GM19193 (cell line): ENCODE measurements around the gene UTS2B.

Experiments
- POLR2A ChIP-seq: IDR thresholded peaks from 4 replicates; pipeline ENCODE4 v1.6.1; 2011; ENCODE audit not compliant: insufficient read depth, insufficient read length; ENCODE audit errors: extremely low read depth

Gene UTS2B

DNA sequence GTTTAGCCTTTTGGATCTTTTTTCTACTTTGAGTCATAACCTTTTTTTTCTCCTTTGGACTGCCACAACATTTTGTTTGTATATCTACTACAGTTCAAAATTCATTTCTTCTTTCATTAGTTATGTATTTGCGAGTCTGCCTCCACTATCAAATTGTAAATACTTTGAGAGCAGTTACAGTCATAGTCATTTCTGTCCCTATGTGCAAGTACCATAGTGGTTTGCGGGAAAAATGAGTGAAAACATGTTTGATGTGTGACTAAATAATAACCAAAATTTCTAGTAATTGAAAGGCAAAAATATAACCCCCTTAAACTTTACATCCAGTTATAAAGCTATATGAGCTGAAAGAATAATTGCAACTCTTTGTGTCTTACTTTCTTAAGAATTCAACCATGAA is 46.9 kb downstream of the UTS2B start:
- no peak for TF ChIP-seq POLR2A

DNA sequence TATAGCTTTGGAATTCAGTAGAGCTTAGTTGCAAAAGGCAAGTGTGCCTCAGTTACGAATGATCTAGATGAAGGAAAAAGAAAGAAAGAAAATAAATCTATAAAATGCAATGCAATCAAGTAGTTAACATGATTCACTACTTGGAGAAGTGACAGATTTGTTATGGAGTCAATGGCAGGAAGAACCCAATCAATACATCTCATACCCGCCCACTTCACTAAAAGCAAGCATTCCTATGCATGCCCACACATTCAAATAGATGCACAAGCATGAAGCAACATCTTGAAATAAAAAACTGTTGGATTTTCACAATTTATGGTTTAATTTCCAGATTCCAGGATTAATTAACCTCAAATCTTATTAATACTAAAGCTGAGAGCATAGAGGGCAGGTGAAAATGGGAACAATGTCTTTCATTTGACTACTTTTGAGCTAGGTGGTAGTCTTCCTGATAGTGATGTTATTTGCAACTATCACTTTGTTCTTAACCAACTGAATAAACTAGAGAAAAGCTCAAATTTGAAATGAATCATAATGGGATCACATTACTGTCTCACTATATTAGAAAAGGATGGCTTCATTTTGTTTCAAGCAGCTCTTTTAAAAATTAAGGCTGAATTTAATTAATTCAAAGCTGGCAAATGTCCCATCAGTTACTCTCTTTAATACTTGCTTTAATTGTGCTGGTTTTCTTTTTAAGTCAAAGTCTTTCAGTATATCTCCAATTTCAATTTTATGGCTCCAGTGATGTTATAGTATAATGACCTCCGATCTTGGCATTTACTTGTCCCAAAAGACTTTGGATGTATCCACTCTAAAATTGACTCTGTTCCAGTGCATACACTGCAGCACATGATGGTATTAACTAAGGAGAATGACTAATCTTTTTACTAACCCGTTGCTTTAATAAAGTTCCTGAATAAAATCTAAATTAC is 47.8 kb downstream of the UTS2B start:
- TF ChIP-seq POLR2A: no peak

DNA sequence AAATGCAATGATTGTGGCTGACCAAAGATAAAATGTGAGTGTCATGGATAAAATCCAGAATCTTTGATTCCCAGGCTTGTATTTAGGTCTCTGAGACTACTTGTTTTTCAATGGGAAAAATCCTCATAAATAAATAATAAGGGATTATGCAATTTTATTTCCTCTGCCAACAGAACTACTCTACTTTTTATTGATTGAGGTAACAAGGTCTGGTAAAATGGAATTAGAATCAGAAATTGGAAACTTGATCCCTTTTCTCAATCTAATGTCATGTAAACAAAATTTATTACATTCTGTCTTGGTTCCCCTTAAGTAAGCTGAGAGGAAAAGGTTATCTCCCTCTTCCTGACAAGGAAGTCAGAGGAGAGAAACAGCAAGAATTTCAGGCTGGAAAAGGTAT is 49.4 kb downstream of the UTS2B start:
- TF ChIP-seq POLR2A: no peak

DNA sequence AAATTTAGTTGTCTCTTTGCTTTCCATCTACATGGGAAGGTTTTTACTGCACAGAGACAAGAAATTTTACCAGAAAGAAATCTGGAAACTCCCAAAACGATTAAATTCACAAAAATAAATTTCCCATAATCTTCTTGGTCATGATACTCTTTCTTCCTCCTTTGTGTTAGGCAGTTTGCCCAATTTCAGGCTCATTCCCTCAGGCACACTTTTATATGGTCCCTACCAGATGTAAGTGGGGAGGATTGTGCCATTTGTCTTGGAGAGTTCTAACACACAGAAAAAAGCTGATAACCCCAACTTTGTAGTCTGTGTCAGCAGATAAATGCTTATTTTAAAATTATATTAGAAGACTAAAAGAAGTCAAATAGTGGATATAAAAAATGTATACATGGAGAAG is 50.2 kb downstream of the UTS2B start:
- no peak for TF ChIP-seq POLR2A

DNA sequence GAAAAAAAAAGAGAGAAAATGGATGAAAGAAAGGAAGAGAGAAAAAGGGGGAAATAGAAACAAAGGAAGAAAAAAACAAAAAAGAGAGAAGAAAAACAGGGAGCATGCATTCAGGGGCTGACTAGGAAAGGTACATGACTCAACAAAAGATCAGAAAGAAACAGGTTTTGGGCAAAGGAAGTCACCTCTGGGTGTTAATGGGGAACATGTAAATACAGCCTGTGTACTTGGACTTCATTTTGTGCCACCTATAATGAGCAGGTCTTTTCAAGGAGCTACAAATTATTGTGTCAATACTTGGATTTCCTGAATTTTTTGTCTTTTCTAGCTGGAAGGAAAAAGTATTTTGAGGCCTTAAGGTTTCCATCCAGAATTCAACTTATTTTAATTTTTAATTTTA is 54.6 kb downstream of the UTS2B start:
- no peak for TF ChIP-seq POLR2A

DNA sequence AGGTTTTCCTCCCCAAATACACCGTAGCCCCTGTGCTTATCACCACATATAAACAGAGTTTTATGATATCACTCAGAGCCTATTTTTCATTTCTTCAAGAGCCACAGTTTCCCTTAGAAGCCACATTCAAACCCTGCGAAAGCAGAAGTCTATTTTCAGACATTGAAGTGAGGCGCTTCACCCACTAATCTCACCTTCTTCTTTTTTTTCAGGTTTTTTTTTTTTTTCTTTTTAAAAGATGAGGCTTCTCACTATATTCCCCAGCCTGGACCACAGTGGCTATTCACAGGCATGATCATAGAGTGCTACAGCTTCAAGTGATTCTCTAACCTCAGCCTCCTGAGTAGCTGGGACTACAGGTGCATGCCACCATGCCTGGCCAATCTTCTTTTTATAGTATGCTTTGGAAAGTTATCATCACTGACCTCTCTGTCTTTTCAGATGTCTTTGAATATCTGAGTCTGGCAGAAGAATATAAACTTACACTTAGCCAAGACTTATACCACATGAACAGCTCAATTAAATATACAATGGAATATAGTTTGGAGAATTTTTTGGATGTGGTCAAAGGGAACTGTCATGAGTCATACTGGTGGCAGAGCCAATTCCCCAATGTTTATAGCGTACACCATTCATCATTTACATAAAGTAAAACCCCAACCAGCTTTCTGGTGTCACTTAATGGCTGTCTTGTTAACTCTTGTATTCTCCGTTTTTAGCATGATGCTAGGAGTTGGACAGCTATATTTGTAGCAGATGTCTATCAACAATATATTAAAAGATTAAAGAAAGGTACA is 60.8 kb downstream of the UTS2B start:
- TF ChIP-seq POLR2A: no peak

DNA sequence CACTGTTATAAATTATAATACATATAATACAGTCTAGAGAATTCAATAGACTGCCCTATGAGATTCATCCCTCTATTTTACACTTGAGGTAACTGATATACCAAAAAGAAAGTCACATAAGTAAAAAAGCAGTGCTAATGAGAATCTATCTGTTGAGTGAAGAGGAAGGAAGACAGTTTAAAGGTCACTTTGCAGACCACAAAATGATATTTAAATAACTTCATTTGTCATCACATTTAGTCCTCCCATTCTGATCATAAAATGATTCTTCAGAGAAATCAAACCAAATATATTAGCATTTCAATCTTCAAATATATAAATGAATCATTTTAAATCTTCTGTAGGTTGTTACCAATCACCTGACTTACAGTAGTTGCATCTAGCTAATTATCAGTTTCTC is 61.6 kb downstream of the UTS2B start:
- no peak for TF ChIP-seq POLR2A

DNA sequence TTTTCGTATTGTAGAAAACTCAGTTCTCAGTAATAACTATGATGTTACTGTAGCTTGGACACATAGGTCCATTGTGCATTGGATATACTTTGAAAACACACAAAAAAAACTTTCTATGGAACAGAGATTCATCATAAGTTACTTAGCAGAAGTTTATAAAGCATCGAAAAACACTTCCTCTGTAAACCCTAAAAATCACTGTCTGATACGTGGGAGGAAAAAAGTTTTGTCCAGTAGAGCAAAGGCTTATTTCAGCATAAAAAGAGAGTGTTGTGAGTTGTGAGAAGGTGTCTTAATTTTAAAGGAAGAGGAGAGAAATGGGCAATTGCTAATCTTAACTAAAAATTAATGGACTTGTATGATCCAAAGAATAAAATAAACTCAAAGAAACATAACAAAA is 66.5 kb downstream of the UTS2B start:
- no peak for TF ChIP-seq POLR2A

DNA sequence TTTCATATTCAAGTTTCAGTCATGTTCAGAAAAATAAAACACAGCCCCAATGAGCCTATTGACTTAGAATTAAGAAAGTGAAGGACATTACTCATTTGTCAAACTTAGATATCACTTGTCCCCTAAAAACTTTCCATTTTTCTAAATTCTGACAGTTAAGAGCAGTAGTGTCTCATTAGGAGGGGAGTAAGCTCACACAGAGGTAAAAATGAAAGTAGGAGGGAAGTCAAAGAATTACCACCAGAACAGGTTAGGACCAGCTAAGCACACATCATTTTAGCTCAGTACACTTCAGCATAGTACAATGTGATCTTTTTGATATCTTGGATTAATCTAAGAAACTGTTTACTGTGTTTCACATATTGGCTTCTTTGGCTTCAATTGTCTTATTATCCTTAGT is 67.0 kb downstream of the UTS2B start:
- TF ChIP-seq POLR2A: no peak

DNA sequence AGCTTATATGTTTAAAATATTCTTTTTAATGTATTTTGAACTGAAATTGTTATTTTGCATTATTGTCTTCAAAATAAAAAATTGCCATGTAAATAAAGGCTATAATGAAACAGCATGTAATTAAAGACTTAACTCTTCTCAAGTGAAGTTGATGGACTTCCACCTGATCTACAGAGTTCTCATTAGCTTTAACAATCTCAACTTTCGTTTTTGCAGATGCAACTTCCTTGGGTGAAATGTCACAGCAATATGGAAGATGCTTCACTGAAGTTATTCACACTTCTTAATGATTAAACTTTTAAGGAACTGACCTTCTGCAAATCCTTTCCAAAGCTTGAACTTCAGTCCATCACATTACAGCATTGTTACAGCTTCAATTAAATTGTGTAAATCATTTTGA is 67.7 kb downstream of the UTS2B start:
- TF ChIP-seq POLR2A: no peak

DNA sequence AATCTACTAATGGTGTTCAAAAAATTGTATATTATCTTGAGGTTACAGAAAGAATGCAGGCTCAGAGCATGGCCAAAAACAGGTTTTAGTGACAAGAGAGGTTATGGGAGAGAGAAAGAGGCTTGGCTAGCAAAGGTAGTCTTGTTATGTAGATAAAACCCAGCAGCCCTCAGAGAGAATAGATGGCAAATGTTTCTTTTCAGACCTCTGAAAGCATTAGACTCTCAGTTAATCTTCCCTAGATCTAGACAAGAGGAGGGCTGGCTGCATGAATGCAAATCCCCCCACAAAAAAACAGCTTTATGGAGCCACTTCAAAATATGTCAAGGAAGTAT is 69.1 kb downstream of the UTS2B start:
- TF ChIP-seq POLR2A: no peak

DNA sequence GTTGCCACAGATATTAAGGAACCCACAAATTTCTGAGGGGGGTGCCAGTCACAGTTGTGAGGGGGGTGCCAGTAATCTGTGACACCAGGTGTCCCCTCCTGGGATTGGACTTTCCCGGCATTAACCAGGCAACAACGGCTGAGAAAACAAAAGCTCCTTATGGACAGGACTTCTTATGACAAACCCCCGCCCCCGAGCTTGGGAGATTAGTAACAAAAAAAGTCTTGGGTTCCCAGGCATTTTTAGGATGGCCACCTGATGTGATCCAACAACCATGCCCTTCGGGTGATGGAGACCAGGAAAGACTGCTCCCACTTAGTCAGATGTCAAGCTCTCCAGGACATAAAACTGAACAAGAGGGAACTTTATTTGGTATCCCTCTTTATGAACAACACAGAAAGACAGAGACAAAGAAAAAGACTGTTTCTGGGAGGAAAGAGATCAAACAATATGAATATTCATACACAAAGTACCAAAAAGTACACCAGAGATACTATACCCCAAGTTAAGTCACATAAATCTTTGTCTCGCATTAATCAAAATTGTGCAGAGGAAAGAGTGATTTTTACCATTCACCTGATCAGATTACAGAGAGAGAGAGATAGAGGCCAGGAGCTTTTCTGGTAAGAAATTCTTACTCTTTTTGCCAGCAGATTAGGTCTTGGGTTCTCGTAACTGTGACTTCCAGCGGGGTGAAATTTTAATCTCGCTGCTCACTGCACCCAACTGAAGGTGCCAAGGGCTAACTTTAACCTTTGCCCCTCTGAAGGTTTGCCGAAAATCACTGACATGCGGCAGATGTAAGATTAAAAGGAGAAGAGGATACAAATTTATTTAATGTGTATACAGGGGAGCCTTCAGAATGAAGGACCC is 69.7 kb downstream of the UTS2B start:
- no peak for TF ChIP-seq POLR2A

DNA sequence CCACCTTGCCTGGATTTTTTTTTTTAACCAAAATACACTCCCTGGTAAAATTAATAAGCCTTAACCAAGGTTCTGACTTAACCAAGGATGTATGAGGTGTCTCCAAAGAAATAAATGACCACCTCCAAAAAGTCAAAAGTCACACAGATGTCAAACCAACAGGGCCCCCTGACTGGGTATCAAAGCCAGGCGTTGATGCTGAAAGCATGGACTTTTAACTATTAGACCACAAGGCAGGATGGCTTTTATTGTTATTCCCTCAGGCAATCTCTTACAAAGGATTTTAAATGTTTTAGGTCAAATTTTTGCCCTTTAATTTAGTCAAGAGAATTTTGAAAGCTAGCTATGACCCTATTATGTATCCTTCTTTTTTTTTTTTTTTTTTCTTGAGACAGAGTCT is 70.8 kb downstream of the UTS2B start:
- no peak for TF ChIP-seq POLR2A

DNA sequence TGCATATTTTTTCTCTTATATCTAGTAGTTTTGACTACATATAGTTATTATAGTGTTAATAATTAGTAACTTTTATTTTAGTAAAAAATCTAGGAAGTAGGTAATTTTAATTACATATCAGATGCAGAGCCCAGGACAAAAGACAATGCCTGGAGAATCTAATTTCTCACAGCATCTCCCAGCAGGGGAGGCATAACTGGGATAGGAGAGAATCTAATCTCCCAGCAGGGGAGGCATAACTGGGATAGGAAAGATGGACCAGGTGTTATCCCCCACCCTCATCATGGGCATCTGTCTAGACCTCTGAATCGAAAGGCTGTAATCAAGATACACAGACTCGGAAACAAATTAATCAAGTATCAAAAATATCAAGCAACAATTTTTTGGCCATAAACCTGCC is 73.0 kb downstream of the UTS2B start:
- TF ChIP-seq POLR2A: no peak

DNA sequence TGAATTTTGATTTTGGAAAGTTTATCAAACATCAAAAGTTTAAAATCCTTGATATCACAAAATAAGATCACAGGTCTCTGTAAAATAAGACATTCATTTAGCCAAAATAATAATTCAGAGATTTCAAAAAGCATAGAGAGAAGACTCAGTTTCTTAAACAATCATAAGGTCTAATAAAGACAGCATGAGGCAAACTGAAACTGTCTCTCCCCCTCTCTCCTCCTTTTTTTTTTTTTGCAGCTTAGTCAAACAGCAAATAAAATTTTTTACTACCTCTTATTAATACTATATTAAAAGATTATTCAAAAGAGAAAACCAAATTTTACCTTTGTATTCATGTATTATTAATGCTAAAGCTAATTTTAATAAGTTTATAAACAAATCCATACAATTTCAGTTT is 73.9 kb downstream of the UTS2B start:
- TF ChIP-seq POLR2A: no peak
